Kidney epithelial cell (primary cell): Measurements from ENCODE around the gene LCN15. TPM values are rescaled to one million over a fixed set of nuclear protein-coding genes. Genes with fewer than 3 reads are reported as not detected.
A peak's percentile ranks its signal among the peaks of the same experiment; 100 is the strongest.

Experiments used
- DNase-seq: peaks from one replicate; pipeline ENCODE4 v3.0.0-alpha.2; 2010; ENCODE audit warnings: low read depth
- H3K27me3 ChIP-seq: 2 replicates; pipeline ENCODE4 v1.6.0; 2011; ENCODE audit warnings: low read length; ENCODE audit not compliant: control insufficient read depth, insufficient read depth
- H3K36me3 ChIP-seq: 2 replicates; pipeline ENCODE4 v1.5.1; 2011; ENCODE audit warnings: low read length; ENCODE audit not compliant: control insufficient read depth, insufficient read depth
- H3K4me3 ChIP-seq: 2 replicates; pipeline ENCODE4 v1.5.1; 2011; ENCODE audit warnings: low read depth, mild to moderate bottlenecking, control low read depth, low read length
- total RNA-seq: library from RNA; depleted of rRNA; stranded (reverse); fragments of >200 nt; gene quantifications from 2 replicates; pipeline ENCODE4 v1.2.3, GENCODE V29; 2015
- TF ChIP-seq, protein P1 (sequence below): IDR thresholded peaks from 2 replicates; pipeline ENCODE4 v1.5.1; 2011; ENCODE audit warnings: mild to moderate bottlenecking, moderate library complexity, low read length, control low read depth, inconsistent platforms; ENCODE audit not compliant: insufficient read depth, poor library complexity, severe bottlenecking

LCN15 gene
- total RNA-seq, 1 donor from 2014 or later, result not detected

DNA sequence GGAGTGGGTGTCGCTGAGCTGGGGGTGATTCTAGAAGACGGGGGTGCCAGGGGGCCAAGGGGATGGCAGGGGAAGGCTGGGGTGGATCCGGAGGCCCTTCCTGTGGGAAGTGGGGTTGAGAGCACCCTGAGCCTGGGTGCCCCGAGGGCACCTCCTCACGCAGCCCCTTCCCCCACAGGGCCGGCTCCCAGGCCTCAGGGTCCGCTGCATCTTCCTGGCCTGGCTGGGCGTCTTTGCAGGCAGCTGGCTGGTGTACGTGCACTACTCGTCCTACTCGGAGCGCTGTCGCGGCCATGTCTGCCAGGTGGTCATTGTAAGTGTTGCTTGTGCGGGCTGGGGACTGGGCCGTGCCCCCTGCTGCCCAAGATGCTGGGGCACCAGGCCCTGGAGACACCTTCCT, 46.9 kb downstream of the LCN15 start:
- no peak for DNase-seq
- TF ChIP-seq, protein P1, sequence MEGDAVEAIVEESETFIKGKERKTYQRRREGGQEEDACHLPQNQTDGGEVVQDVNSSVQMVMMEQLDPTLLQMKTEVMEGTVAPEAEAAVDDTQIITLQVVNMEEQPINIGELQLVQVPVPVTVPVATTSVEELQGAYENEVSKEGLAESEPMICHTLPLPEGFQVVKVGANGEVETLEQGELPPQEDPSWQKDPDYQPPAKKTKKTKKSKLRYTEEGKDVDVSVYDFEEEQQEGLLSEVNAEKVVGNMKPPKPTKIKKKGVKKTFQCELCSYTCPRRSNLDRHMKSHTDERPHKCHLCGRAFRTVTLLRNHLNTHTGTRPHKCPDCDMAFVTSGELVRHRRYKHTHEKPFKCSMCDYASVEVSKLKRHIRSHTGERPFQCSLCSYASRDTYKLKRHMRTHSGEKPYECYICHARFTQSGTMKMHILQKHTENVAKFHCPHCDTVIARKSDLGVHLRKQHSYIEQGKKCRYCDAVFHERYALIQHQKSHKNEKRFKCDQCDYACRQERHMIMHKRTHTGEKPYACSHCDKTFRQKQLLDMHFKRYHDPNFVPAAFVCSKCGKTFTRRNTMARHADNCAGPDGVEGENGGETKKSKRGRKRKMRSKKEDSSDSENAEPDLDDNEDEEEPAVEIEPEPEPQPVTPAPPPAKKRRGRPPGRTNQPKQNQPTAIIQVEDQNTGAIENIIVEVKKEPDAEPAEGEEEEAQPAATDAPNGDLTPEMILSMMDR, result no peak

DNA sequence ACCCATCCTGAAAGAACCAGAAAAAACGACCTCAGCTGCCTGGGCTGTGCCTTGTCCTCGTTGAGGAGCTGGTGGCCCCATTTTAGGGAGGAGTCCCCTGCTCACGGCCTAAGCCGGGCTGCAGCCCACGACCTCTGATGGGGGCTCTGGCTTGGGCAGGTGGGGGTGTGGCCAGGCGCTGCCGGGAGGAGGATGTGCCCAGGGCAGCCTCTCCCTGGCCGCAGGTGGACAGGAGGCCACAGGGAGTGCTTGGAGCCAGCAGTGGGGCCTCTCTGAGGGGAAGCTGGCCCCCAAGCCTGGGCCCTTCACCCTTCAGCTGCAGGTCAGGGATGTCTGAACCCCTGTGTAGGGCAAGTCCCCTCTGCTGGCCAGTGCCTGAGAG, 49.4 kb downstream of the LCN15 start:
- H3K36me3 ChIP-seq, result no peaks in the 10 kb centered on the region
- no peak for DNase-seq
- peaks cover 15% of the 10 kb centered on the region for H3K27me3 ChIP-seq
- TF ChIP-seq, protein P1, result no peak
- no peak overlapping the region for H3K4me3 ChIP-seq

More for the DNA sequence above, 46.9 kb downstream of the LCN15 start:
- no peaks in the 10 kb centered on the region for H3K36me3 ChIP-seq
- H3K27me3 ChIP-seq, result peaks cover 10% of the 10 kb centered on the region
- H3K4me3 ChIP-seq, result no peak overlapping the region

DNA sequence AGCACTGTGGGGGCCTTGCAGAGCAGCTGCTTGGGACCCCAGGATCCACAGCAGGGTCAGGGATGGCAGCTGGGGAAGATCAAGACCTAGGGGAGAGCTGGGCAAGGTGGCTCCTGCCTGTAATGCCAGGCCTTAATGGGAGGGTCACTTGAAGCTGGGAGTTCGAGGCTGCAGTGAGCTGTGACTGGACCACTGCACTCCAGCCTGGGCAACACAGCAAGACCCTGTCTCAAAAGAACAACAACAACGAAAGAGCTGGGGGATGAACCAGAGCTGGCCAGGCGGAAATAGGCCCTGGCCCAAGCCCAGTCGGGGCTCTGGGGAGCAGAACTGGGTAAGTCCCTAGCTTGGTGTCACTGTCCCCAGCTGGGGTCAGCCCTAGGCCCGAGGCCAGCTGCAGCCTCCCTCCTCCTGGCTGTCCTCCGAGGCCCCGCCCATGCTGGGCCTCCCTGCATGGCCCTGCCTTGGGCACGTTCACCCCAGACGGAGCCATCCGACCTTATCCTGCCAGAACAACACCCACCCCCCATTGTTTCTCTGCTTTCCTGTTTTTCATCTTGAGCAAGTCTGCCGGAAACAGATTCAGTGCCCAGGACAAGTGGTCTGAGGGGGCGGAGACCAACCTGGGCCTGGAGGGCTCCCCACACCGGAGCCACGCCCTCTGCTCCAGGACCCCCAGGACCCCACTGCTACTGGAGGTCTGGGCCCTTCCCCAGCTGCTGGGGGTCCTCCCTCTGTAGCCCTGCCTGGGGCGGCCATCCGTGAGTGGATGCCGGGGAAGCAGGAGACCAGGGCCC, 50.0 kb downstream of the LCN15 start:
- Histone ChIP-seq H3K36me3 (no peaks in the 10 kb centered on the region), H3K4me3 (no peak overlapping the region), H3K27me3 (peaks cover 15% of the 10 kb centered on the region)
- no peak for DNase-seq
- TF ChIP-seq, protein P1, result no peak

DNA sequence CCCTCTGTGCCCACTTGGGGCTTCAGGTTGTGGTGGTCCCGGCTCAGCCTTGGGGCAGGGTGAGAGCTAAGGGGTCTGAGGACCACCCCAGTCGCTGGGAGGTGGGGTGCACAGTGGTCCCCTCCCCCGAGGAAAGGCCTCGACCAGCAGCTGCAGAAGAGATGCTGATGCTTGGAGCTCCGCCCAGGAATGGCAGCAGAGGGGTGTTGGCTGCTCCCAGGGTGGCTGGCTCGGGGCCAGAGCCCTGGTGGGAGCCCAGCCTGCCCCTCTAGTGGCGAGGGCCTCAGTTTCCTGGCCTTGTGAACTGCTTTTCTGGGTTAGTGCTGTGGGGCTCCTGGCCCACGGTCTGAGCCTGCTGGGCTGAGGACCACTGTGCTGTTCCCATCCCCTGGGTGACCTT, 50.8 kb downstream of the LCN15 start:
- Histone ChIP-seq H3K27me3 (peaks cover 15% of the 10 kb centered on the region), H3K4me3 (peak overlapping the region; percentile 55), H3K36me3 (no peaks in the 10 kb centered on the region)
- DNase-seq, result no peak
- TF ChIP-seq, protein P1, result no peak

DNA sequence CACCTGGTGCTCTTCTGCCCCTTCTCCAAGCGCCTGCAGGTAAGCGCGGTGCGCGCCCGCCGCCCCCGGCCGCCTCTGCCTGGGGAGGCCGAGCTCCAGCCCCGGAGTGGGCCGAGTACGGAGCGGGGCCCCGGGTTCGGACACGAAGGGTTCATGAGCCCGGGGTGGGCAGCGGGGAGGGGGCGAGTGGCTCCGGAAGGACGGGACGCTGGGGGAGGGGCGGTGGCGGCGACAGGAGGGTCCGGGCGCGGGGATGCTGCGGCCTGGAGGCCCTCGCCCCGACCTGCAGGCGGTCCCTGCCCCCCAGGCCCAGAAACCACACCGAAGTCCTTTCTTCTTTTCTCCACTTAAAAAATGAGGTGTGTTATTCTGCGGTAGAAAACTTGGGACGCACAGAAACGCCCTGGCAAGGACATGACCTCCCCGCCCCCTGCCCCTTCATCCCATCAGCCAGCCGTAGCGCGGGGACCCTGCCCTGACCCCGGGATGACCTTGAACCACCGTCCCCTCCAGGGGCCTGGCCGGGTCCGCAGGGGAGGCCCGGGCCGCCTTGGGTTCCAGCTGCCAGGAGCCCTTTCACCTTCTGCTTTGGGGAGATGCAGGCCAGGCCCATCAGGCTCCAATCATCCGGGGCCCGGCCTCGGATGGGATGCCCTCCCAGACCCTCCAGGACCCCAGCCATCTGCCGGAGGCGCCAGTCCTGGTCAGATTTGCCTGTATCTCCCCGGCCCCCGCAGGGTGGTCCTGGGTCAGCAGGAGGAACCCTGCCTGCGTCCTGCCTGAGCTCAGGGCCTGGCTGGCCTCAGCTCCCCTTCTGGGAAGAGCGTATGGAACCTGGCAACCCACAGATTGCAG, 51.4 kb downstream of the LCN15 start:
- peaks cover 15% of the 10 kb centered on the region for H3K27me3 ChIP-seq
- TF ChIP-seq, protein P1, result no peak
- H3K36me3 ChIP-seq, result no peaks in the 10 kb centered on the region
- no peak for DNase-seq
- H3K4me3 ChIP-seq, result peak overlapping the region; percentile 55
